ENCODE data around the gene DCDC2. TPM values are rescaled to one million over a fixed set of nuclear protein-coding genes. Genes with fewer than 3 reads are reported as not detected.
"Not testable (repeated sequence)": the region's sequence is repeated elsewhere in the genome, so short reads cannot be mapped to it uniquely, and the experiment has no call there.

Gene DCDC2
- total RNA-seq, 1 donor from 2014 or later = not detected

- no peak for ATAC-seq
- intact Hi-C loops (cut with DNase I) = no loop called here
- DNase-seq (ENCODE audit: missing footprints) = no peak
Measured at GRCh38 chr6:24334285-24334684, 23.6 kb downstream of the DCDC2 start.

GRCh38 chr6:24332317-24332716 is 25.5 kb downstream of the DCDC2 start:
- DNase-seq (ENCODE audit: missing footprints) (no peak), ATAC-seq (no peak)
- intact Hi-C loops (cut with DNase I) = no loop called here

- intact Hi-C loops (cut with DNase I) = no loop called here
- ATAC-seq = no peak
- no peak for DNase-seq (ENCODE audit: missing footprints)
Measured at GRCh38 chr6:24330137-24330732, 27.6 kb downstream of the DCDC2 start.

DNA sequence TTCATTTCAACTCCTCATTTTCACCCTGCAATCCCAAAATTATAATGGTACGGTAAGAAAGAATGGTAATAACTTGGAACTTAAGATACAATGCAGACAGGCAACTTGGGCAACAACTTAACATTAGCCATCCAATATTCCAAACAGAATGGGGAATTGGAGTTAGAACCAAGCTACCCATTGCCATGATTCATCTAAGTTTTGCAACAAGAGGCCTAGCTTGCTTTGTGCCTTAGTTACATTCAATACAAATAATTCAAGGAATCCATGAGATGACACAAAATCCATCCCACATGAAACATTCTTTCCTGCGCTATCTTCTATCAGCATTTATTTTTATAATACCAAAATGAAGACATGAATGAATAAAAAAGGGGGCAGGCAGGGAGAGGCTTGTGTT is 28.4 kb downstream of the DCDC2 start:
- DNase-seq (ENCODE audit: missing footprints) (no peak), ATAC-seq (no peak)
- intact Hi-C loops (cut with DNase I) = no loop called here

GRCh38 chr6:24329022-24329421 is 28.8 kb downstream of the DCDC2 start:
- ATAC-seq = no peak
- intact Hi-C loops (cut with DNase I) = no loop called here
- DNase-seq (ENCODE audit: missing footprints) = no peak

GRCh38 chr6:24327756-24328155 is 30.1 kb downstream of the DCDC2 start:
- no peak for ATAC-seq
- intact Hi-C loops (cut with DNase I) = no loop called here
- no peak for DNase-seq (ENCODE audit: missing footprints)

DNA sequence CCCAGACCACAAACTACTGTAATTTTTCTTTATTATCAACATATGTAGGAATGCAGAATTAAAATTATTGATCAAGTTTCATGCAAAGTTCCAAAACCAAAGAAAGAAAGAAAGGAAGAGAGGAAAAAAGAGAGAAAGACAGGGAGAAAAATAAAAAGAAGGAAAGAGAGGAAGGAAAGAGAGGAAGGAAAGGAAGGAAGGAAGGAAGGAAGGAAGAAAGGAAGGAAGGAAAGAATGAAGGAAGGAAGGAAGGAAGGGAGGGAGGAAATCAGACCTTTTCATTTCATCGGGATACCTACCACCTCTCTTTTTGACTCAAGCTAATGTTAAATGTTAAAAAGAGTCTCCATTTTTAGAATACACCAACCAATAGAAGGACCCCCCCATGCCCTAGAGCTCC is 31.9 kb downstream of the DCDC2 start:
- ATAC-seq (no peak), DNase-seq (ENCODE audit: missing footprints) (no peak)
- intact Hi-C loops (cut with DNase I) = no loop called here

- ATAC-seq = no peak
- intact Hi-C loops (cut with DNase I) = no loop called here
Measured at GRCh38 chr6:24324617-24325016, 33.2 kb downstream of the DCDC2 start.

GRCh38 chr6:24323632-24324337 is 34.1 kb downstream of the DCDC2 start:
- intact Hi-C loops (cut with DNase I) = no loop called here
- DNase-seq (ENCODE audit: missing footprints) (no peak), ATAC-seq (no peak)

More at GRCh38 chr6:24324617-24325016, 33.2 kb downstream of the DCDC2 start:
- DNase-seq (ENCODE audit: missing footprints) = no peak

DNA sequence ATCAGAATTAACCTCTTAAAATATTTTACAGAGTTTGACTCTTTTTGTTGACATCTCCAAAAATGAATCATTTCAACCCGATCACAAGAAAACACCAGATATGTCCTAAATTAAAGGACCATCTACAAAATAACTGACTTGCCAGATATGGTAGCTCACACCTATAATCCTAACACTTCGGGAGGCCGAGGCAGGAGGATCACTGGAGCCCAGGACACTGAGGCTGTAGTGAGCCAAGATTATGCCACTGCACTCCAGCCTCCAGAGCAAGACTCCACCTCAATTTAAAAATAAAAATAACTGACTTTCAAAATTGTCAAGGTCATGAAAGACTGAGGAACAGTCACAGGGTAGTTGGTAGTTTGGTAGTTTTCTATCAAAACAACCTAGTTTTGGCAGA is 34.9 kb downstream of the DCDC2 start:
- intact Hi-C loops (cut with DNase I) = no loop called here
- ATAC-seq = no peak
- DNase-seq (ENCODE audit: missing footprints) = no peak

DNA sequence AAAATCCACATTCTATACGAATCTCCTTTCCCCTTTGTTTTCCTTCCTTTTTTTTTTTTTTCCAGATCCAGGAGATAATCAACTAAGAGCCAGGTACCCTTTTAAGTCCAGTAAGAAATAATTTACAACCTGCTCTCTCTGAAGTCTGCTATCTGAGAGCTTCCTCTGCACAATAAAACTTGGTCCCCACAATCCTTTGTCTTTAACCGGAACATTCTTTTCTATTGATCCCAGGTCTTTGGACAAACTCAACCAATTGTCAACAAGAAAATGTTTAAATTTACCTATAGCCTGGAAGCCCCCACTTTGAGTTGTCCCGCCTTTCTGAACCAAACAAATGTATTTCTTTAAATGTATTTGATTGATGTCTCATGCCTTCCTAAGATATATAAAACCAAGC is 35.4 kb downstream of the DCDC2 start:
- ATAC-seq; intact Hi-C loops (cut with DNase I); DNase-seq (ENCODE audit: missing footprints): not testable (repeated sequence)

DNA sequence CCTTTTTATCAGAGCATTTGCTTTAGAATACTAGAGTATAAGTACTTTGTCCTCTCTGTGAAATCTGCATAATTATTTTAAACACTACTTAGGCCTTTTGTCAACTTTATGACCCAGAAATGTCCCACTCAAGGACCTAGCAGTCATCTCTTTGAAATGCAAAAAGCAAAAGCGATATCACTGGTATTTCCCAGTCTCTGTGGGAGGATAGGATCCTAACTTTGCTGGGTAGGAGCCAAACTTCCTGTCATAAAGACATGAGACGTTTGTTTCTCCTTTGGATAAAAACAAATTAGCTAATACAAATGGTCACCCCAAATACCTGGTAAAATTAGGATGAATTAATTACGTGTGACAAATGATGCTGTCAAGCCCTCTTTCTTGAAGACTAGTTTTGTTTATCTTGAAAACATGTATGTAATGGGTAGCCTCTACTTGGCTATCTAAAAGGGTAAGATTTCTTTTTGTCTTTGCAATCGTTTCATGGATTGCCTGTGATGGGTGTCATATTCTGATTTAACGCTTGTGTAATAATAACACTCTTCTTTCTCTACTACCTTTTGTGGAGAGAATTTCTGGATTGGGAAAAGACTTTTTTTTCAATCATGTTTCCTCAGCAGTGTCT is 36.2 kb downstream of the DCDC2 start:
- intact Hi-C loops (cut with DNase I) = no loop called here
- no peak for ATAC-seq

GRCh38 chr6:24313251-24314141 is 44.4 kb downstream of the DCDC2 start:
- ATAC-seq (no peak), DNase-seq (ENCODE audit: missing footprints) (no peak)
- intact Hi-C loops (cut with DNase I) = no loop called here

More for the DNA sequence above, 36.2 kb downstream of the DCDC2 start:
- DNase-seq (ENCODE audit: missing footprints) = no peak

GRCh38 chr6:24311775-24312174 is 46.1 kb downstream of the DCDC2 start:
- intact Hi-C loops (cut with DNase I); DNase-seq (ENCODE audit: missing footprints); ATAC-seq: not testable (repeated sequence)

- no peak for ATAC-seq
- intact Hi-C loops (cut with DNase I) = no loop called here
- DNase-seq (ENCODE audit: missing footprints) = no peak
Measured at GRCh38 chr6:24307881-24308280, 50.0 kb downstream of the DCDC2 start.

GRCh38 chr6:24306936-24307335 is 50.9 kb downstream of the DCDC2 start:
- DNase-seq (ENCODE audit: missing footprints) (no peak), ATAC-seq (no peak)
- intact Hi-C loops (cut with DNase I) = no loop called here

DNA sequence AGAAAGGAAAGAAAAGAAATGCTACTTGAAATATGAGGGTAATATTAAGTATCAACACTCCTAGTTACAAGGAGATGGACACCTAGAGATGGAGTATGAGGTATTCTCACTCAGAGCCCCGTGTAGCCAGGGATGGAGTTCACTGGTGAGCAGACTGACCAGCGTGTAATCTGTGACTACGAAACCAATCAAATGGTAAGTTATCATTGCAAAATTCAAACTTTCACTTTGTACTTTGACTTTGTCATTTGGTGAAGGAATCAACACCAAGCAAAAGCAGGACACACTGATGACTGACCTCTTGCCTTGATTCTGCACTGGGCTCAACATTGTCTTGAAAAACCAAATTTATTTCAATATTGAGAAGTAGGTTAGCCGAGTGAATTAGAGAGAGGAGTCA is 51.8 kb downstream of the DCDC2 start:
- ATAC-seq (no peak), DNase-seq (ENCODE audit: missing footprints) (no peak)
- intact Hi-C loops (cut with DNase I) = no loop called here

DNA sequence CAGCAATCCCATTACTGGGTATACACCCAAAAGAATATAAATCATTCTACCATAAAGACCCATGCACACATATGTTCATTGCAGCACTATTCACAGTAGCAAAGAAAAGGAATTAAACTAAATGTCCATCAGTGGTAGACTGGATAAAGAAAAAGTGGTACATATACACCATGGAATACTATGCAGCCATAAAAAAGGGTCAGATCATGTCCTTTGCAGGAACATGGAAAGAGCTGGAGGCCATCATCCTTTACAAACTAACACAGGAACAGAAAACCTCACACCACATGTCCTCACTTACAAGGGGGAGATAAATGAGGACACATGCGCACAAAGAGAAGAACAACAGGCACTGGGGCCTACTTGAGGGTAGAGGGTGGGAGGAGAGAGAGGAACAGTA is 60.9 kb downstream of the DCDC2 start:
- intact Hi-C loops (cut with DNase I) = no loop called here
- no peak for DNase-seq (ENCODE audit: missing footprints)
- no peak for ATAC-seq

GRCh38 chr6:24293852-24294251 is 64.0 kb downstream of the DCDC2 start:
- DNase-seq (ENCODE audit: missing footprints); intact Hi-C loops (cut with DNase I); ATAC-seq: not testable (repeated sequence)

Measured in Right ventricle myocardium inferior (tissue), 1 donor.